ENCODE results near the gene FRMD5. TPM values are rescaled to one million over a fixed set of nuclear protein-coding genes. Genes with fewer than 3 reads are reported as not detected.

Gene FRMD5
- polyA plus RNA-seq, 3 donors, result not detected

GRCh38 chr15:44130778-44131177 is 64.3 kb downstream of the FRMD5 start:
- peaks cover 1 to 14% (median 10%) of the 10 kb centered on the region in 3 donors for H3K27me3 Mint-ChIP-seq (ENCODE audit: low read depth in 3 of 3)
- no peak overlapping the region for H3K4me3 Mint-ChIP-seq
- Histone ChIP-seq H2AFZ (ENCODE audit: insufficient read depth, low read depth, low read length, poor library complexity, severe bottlenecking) (no peak overlapping the region), H3K4me3 (replicated peaks in 1 of 3; ENCODE audit: low read depth in 2 of 3, low read length in 3 of 3) (no peak overlapping the region), H3K4me1 (ENCODE audit: control insufficient read depth in 1 of 2, insufficient read depth in 2 of 2, low read length in 2 of 2) (no peaks in the 10 kb centered on the region), H3K27ac (ENCODE audit: low read depth in 1 of 2, low read length in 2 of 2) (no peak overlapping the region), H4K20me1 (ENCODE audit: insufficient read depth, low read length) (no peaks in the 10 kb centered on the region), H3K9ac (ENCODE audit: insufficient read depth, low read length, poor library complexity, severe bottlenecking) (no peak overlapping the region), H3K4me2 (replicated peaks; ENCODE audit: extremely low read depth, low read length, poor library complexity, severe bottlenecking) (no peak overlapping the region), H3K9me3 (replicated peaks in 1 of 2; ENCODE audit: control insufficient read depth in 1 of 2, insufficient read depth in 1 of 2, low read length in 2 of 2) (no peaks in the 10 kb centered on the region), H3K27me3 (ENCODE audit: control insufficient read depth in 2 of 2, insufficient read depth in 2 of 2, low read length in 2 of 2) (peaks cover 2% of the 10 kb centered on the region in 2 donors), H3K36me3 (replicated peaks in 1 of 2; ENCODE audit: control insufficient read depth in 1 of 2, insufficient read depth in 2 of 2, low read length in 2 of 2) (no peaks in the 10 kb centered on the region), H3K79me2 (ENCODE audit: insufficient read depth, low read length) (no peaks in the 10 kb centered on the region)
- H3K36me3 Mint-ChIP-seq, result no peaks in the 10 kb centered on the region
- no peaks in the 10 kb centered on the region for H3K4me1 Mint-ChIP-seq
- intact Hi-C loops (cut with micrococcal nuclease), result no loop called here
- H3K27ac Mint-ChIP-seq, result no peak overlapping the region
- TF ChIP-seq CTCF (IDR thresholded peaks at IDR 0.05), result no peak
- H3K9me3 Mint-ChIP-seq, result peaks cover 0 to 2% (median 0%) of the 10 kb centered on the region in 7 donors
- DNase-seq, result no peak

DNA sequence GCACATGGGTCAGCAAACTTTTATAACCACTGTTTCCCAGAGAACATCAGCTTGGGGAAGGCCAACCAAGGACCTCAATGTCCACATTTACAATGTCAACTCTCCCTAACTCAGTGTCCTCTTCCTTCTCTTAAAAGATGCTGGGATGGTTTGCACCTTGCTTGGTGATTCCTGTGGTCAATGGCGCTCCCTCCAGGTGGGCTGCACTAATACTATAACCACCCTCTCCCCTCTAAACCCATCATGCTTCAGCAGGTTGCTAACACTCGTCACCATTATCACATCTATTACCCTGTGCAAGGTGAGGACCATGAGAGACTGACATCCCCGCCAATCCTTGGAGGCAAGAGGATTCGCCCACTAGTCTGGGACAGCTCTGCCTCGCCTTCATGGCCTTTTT is 65.2 kb downstream of the FRMD5 start:
- no peak for DNase-seq
- no peaks in the 10 kb centered on the region for H3K36me3 ChIP-seq (replicated peaks in 1 of 2; ENCODE audit: control insufficient read depth in 1 of 2, insufficient read depth in 2 of 2, low read length in 2 of 2)
- no peak overlapping the region for H3K9ac ChIP-seq (ENCODE audit: insufficient read depth, low read length, poor library complexity, severe bottlenecking)
- H3K4me1 Mint-ChIP-seq, result no peaks in the 10 kb centered on the region
- H3K27ac ChIP-seq (ENCODE audit: low read depth in 1 of 2, low read length in 2 of 2), result no peak overlapping the region
- peaks cover 2% of the 10 kb centered on the region in 2 donors for H3K27me3 ChIP-seq (ENCODE audit: control insufficient read depth in 2 of 2, insufficient read depth in 2 of 2, low read length in 2 of 2)
- no peaks in the 10 kb centered on the region for H3K9me3 ChIP-seq (replicated peaks in 1 of 2; ENCODE audit: control insufficient read depth in 1 of 2, insufficient read depth in 1 of 2, low read length in 2 of 2)
- H3K4me2 ChIP-seq (replicated peaks; ENCODE audit: extremely low read depth, low read length, poor library complexity, severe bottlenecking), result no peak overlapping the region
- WGBS (ENCODE audit: insufficient coverage), result 88% methylated on average over 5 of the region's 5 CpGs
- intact Hi-C loops (cut with micrococcal nuclease), result no loop called here
- no peaks in the 10 kb centered on the region for H3K4me1 ChIP-seq (ENCODE audit: control insufficient read depth in 1 of 2, insufficient read depth in 2 of 2, low read length in 2 of 2)
- no peaks in the 10 kb centered on the region for H3K36me3 Mint-ChIP-seq
- H3K27ac Mint-ChIP-seq, result no peak overlapping the region
- H3K27me3 Mint-ChIP-seq (ENCODE audit: low read depth in 3 of 3), result peaks cover 1 to 17% (median 10%) of the 10 kb centered on the region in 3 donors
- H3K4me3 ChIP-seq (replicated peaks in 1 of 3; ENCODE audit: low read depth in 2 of 3, low read length in 3 of 3), result no peak overlapping the region
- no peak for TF ChIP-seq CTCF (IDR thresholded peaks at IDR 0.05)
- no peak overlapping the region for H3K4me3 Mint-ChIP-seq
- H3K9me3 Mint-ChIP-seq, result peaks cover 0 to 2% (median 0%) of the 10 kb centered on the region in 7 donors
- H3K79me2 ChIP-seq (ENCODE audit: insufficient read depth, low read length), result no peaks in the 10 kb centered on the region
- H4K20me1 ChIP-seq (ENCODE audit: insufficient read depth, low read length), result no peaks in the 10 kb centered on the region
- no peak overlapping the region for H2AFZ ChIP-seq (ENCODE audit: insufficient read depth, low read depth, low read length, poor library complexity, severe bottlenecking)
